NCI-H1694 (cell line): ENCODE results near the gene TMEM273.

Source experiments
- DNase-seq: peaks from one replicate; lab custom pipeline; 2025; lab: John Stamatoyannopoulos, UW

Gene TMEM273

DNA sequence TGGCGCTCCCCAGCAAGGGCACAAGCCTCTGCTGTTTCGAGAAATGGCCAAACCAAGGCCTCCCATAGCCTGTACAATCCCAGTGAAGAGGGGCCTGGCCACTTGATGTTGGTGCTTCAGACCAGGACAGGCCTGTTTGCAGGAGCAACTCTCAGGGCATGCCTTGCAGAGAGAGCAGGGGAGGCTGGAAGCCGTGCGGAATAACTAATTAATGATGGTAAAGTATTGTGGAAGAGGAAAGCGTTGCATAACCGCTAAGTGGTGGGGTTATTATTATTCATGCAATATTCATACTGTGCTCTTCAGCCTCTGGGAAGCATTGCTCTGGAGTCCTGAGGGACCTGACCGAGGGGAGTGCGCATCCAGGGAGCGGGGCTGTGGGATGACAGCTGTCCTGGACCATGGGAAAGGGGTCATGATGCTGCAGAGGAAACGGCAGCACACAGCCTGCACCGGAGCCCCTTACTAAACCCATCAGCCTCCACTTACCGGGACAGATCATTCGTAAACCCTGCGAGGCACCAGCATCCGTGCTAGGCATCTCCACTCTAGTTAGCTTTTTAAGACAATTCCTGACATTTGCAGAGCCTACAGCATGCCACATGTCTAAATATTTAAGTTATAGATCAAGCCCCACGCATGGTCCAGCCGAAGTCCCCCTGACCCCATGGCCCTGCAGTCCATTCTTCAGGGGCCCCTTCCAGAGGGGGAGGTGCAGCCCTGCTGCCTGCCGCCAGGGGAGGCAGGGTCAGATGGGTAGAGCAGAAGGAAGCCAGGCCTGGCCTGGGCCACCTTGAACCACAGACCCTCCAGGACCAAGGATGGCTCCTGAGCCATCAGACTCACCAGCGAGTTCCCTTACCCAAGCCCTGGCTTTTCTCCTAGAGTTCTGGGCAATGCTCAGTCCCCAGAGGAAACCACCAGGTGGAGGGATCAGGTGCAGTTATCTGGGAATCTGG is 11.6 kb downstream of the TMEM273 start:
- no peak for DNase-seq

DNA sequence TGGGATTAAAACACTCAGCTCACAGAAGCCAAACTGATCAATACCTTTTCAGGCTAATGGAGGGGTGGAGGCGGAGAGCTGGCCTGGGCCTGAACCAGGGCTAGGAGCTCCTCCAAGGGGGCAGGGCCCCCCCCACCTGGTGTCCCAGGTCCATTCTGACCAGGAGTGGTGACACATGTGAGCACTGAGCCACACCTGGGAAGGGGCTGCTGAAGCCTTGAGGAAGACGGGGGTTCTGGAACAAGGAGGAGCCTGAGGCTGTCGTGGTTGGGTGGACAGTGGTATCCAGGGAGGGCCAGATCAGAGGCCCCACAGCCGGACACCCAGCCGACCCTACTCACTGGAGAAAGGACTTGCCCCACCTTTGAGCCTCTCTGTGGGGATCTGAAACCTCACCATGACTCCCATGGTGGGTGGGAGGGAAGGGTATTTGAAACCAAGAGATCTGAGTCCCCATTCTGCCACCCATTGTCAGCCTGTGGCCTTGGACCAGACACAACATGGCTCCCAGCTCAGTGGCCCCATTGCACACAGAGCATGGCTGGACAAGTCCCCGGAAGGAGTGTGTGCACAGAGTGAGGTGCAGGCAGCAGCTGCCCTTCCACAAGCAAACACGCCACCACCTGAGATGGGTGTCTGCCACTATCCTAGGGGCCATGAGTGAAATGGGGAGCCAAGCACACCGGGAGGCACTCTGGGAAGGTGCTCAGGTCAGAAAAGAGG is 12.4 kb downstream of the TMEM273 start:
- no peak for DNase-seq

DNA sequence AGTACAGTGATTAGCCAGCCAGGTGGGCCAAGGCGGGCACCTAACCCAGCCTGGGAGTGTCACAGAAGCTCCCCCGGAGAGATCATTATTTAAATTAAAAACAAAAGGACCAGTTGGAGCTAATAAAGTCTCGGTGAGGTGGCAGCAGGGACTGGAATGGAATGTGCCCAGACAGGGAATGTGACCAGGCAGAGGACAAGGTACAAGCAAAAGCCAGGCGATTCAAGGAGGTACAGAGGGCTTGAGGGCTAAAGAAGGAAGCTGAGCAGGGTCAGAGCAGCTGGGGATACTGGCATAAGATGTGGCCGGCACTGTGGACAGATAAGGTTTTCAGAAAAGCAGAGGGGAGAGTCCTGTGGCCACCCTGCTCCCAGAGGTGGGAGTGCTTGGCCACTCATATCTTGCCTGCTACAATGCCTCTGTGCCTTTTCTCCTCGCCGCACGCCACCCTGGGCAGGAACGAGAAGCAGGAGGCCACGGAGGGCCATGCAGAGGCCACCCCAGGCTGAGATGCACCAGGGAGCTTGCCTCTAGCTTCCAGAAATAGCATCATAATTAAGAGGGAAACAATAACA is 13.2 kb downstream of the TMEM273 start:
- DNase-seq: no peak

DNA sequence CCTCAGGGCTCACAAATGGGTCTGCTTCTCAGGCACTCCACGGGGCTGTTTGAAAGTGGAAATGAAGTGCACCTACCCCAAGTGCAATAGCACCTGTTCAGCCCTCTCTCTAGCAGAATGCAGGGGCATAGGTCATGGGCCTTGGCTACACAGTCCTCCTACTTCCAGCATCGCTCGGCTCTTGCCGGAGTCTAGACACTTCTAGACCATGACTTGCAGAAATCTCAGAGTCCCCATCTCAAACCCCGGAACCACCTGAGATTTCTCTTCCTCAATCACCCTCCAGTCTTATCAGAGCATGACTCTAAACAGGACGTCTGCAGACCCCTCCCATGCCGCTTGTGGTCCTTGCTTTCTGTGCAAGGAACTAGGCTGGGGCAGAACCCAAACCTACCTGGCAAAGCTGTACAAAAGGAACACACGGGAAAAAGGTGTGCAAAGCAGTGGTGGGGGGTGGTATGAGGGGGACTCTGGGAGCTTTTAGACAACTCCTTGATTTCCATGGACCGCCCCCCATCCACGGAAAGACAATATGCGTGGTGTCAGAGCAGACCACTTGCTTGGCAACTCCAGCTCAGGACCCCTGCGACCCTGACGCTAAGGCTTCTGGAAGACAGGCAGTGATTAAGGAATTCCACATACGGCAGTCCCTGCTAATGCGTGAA is 13.8 kb downstream of the TMEM273 start:
- DNase-seq: no peak

DNA sequence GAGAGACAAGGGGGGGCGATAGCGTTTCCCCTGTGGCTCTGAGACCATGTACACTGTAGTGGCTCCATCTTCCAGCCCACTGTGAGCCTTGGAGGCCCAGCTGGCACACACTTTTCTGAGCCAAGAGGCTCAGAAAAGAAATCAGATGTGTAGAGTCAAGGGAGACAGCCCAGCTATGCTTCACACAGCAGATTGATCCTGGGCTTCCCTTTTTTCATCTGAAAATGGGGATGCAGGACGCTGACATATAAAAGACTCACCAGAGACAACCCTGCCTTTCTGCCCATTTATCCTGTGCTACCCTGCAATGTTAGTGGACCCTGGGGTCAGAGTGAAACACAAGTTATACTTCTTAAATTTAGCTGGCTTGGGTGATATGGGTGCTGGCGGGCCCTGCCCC is 14.3 kb downstream of the TMEM273 start:
- no peak for DNase-seq

DNA sequence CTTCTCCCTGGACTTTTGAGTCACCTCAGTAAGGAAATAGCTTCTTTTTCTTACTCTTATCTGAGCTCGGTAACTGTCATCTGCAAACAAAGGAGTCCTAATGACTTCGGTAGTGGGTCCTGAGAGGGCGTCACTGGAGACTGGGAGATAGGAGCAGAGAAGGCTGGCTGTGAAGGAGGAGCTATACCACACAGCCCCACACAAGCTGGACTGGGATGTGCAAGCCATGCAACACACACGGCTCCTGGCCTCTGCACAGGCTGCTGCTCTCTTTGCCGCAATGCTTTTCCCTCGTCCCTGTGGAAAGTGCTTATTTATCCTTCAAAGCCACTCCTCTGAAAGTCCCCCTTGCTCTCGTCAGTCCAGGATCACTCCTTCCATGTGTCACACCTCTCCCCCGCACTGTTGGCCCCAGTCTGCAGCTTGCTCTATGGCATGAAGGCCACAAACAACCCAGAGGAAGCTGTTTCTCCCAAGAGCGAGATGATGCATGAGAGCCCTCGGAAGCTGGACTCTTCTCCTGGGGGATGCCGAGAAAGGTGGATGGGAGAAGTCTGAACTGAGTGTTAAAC is 14.9 kb downstream of the TMEM273 start:
- no peak for DNase-seq

DNA sequence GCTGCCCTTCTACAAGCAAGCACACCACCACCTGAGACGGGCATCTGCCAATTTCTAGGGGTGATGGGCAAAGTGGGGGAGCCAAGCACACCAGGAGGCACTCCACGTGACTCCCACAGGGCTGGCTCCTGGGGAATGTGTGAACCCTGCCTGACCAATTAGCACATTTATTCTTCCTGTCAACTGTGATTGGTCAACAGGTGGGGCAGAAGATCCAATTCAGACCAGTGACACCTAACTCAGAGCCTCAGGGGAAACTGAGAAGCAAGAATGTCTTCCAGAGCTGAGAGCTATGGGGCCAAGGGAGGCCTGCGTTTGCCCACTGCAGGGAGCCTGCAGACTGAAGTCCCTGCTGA is 15.4 kb downstream of the TMEM273 start:
- no peak for DNase-seq

DNA sequence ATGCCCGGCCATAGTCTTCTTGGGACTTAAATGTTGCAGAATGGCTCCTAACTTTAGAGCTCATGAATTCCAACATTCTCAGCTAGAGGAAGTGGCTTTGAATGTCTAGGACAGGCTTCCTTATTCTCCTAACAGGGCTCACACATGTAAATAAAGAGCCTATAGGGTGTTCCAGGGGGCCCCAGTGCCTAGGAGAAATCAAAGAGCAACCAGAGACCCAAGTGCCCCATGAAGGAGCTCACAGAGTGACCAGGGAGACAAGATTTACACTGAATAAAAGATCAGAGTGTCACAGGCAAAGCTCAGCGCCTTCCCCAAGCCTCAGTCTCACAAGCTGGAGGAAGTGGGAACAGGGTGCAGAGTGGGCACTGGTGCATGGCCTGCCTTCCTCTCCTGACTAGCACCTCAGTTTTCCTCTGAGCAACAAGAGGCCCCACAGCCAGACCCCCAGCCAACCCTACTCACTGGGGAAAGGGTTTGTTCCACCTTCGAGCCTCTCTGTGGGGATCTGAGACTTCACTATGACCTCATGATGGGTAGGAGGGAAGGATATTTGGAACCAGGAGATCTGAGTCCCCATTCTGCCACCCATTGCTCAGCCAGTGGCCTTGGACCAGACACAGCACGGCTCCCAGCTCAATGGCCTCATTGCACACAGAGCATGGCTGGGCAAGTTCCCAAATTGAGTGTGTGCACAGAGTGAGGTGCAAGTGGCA is 16.0 kb downstream of the TMEM273 start:
- no peak for DNase-seq

DNA sequence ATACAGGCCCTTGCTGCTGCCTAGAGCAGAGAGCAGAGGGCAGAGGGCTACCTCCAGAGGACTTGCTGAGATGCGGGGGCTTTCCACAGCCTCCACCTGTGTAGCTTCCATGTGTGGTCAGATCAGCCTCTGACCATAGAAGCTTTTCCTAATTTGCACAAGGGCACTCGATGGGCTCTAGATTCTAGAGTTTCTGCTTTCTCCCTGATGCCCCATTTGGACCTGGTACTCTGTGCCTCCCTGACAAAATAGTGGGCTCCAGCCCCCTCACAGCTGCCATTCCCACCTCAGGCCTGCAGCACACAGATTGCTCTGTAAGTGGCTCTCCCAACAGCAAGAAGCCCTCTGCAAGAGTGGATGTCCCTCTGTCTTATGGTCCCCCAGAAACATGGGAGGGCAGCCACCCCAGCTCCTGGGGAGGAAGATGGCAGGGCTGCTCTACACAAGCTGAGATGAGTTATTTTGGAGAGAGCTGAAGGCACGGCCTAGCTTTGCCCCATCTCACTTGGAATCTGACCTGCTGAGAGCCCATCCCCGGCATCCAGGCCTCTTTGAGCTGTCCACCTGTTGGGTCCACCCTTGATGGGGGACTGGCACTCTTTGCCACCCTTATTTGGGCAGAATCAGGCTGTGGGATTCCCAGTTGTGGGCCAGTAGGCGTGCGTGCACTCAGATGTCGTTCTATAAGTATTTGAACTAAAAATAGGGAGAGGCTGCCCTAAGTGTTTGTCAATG is 16.7 kb downstream of the TMEM273 start:
- no peak for DNase-seq

DNA sequence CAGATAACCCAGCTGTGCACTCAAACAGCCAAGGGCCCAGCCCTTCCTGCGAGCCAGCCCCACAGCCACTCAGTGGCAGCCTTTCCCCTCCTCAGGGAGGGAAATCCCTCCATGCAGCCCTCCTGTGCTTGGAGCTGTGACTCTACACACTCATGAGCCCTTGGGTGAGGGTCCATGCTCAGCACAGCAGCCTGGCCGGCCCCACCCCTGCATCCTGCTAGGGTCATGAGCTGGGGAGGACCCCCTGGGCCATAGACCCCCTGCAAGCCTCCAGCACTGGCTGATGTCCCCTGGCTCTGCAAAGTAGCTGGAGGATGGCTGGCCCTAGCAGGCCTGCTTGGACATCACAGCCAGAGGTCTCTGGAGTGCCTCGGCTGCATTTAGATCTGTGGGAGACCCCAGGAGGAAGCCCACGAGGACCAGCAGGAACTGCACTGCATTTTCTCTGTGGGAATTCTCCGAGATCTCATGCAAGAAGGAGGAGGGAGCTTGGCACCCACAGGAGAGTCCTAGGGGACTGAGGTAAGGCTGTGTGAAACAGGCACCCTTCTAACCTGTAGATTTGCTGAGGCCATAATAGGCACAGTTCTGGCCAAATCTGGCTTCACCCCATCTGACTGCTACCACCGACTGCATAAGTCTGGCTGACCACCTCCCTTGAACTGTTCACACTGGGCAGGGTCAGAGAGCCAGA is 17.4 kb downstream of the TMEM273 start:
- DNase-seq: no peak

DNA sequence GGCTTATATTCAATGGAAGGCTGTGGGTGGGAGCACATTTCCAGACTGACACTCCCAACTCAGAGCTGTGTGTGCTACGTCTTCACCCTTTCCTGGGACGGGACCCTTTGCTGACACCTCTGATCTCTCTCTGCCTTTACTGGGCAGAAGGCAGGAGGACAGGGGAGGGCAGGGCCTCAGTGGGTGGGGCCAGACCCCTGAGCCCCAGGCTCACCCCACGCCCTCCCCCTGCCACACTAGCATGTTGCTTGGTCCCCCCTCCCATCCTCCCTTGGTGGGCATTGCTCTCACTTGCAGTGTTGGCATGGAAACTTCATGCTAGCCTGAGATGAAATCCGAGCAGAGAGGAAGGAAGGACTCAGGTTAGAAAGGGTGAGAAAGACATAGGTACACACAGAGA is 18.4 kb downstream of the TMEM273 start:
- no peak for DNase-seq

DNA sequence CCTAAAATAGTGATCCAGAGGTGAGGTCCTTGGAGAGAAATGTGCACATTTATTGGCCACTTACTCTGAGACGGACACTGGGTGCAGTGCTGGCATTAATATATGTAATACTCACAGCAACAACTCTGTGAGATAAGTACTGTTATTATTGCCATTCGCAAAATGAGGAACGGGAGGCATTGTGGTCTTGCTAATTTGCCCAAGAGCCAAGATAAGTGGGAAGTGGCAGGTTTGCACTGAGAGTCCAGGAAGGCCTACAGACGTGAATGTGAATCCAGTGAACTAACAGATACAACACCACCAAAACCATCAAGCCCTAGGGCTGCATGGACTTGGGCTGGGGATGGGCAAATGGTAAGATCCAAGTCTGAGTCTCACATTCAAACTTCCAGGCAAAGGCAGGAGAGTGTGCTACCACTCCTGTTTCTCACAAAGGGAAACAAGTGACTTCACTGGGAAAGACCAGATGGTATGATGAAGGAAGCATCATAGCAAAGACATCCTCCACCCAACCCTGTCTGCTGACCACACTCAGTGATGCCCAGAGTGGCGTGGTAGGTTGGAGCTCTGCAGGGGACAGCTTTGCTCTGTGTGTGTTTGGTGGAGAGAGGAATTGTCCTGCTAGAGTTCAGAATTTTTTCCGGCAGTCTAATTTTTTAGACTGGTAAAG is 19.2 kb downstream of the TMEM273 start:
- no peak for DNase-seq

DNA sequence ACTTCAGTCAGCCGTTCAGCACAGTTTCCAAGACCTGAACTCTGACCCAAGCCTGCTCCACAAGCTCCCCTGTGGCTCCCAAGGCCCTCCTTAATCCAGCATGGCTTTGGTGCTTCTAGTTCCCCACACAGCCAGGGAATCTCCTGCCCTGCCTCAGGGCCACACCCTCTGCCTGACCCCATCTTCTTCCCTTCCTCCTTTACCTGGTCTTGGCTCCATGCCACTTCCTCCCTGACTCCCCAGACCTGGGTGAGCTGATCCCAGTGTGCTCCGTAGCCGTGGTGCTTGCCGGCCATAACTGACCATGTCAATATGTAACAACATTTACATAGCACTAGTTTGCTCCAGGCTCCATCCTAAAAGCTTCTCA is 20.0 kb downstream of the TMEM273 start:
- DNase-seq: no peak

DNA sequence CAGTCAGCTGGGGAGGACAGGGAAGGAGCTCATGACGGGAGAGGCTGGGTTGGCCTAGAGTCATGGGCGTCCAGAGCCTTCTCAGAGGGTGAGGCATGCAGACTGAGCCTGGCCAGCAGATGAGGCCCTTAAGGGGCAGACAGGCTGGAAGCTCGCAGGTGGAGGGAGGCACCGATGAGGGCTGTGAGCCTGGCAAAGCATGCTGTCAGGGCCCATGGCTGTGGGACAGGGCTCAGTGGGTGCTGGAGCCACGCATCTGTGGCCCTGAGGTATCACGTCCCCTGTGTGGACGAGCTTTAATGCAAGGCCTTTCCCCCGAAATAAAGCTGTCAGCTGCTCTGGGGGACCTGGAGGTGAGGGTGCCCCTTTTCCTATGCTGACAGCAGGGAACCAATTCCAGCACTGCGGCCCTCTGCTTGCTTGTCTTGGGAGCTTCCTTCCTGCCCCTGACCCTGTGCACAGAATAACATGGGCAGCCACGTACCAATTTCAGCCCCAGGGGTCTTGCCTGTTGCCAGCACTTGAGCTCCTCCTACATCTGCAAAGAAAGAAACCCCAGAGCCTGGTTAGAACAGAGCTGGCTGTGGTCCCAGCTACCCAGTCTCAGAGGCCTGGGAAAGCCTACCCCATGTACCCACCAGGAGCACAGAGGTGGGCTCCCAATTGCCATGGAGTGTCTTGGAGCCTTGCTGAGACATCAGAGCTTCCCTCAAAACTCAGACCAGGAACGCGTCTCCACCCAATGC is 20.6 kb downstream of the TMEM273 start:
- DNase-seq: no peak

DNA sequence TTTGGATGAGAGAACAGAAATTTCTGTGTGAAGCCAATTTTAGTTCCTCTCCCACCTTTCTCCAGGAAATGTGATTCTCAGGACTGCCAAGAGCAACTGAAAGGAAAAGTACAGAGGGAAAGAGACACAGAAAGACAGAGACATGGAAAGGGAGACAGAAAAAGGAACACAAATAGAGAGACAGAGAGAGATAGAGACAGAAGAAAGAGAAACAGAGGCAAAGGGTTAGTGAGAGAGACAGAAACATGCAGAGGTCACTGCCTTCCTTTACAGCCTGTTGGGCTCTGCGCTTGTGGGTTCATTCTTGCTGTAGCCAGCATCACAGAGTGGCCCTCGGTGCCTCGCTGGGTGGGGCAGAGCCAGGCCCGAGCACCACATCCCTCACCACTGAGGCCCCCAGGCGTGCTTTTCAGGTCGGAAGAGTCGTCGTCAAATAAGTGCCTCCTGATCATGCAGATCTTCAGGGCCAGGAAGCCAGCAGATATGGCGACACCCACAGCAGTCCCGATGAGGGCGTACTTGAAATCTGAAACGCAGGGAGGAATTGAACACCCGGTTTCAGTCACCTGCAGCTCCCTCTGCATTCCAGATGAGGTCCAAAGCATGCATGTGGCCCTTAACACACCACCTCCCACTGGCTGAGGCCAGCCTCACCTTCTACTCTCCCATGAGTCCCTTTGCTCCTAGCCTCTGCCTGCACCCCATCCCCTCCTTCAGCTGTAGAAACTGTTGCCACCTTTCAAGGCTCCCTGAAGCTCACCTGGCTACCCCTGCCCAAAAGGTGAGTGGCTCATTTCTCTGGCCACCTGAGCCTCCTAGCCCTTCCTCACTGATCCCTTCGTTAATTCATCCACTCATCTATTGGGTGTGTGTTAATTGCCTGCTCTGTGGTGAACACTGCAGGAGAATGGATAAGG is 21.4 kb downstream of the TMEM273 start:
- no peak for DNase-seq

DNA sequence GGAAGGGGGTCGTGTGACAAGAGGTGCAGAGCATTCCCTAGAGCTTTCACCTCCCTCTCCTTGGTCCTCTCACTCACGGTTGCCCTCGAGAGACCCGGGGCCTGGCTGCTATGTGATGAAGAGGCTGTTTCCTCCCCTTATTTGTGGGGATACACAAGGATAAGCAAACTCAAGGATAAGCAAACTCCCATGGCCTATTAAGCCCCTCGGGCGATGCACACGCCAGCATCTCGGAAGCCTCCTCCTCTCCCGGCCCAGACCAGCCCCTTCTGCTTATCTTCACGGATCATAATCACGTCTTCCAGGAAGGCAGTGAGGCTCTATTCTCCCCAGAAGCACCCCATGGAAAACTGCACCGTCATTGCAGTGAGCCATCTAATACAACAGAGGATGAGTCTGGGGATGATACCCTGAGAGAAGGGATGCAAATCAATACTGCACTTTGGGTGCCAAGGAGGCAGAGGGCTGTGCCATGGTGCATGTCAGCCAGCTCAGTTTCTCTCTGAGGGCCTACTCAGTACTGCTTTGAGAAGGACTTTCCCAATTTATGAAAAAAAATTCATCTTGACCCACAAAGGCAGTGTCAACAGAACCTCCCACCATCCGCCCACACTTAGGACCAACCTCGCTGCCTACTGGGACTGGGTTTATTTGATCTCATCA is 22.2 kb downstream of the TMEM273 start:
- DNase-seq: no peak

DNA sequence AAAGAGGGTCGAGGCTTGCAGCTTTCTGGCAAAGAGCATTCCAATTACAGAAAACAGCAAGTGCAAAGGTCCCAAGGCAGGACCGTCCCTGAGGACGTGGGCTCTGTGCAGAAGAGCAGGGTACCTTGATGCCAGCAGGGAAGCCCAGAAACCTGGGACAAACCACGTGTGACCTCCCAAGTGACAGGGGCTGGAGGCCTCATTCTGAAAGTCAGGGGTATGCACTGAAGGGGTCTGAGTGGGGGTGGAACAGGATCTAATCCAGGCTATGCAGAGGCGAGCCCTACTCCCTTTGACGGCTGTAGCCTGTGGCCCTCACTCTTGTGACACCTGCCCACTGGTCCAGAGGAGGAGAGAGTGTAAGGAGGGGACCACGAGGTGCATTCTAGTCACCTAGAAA is 22.9 kb downstream of the TMEM273 start:
- DNase-seq: no peak
